ENCODE data around the gene SLC51B.

DNA sequence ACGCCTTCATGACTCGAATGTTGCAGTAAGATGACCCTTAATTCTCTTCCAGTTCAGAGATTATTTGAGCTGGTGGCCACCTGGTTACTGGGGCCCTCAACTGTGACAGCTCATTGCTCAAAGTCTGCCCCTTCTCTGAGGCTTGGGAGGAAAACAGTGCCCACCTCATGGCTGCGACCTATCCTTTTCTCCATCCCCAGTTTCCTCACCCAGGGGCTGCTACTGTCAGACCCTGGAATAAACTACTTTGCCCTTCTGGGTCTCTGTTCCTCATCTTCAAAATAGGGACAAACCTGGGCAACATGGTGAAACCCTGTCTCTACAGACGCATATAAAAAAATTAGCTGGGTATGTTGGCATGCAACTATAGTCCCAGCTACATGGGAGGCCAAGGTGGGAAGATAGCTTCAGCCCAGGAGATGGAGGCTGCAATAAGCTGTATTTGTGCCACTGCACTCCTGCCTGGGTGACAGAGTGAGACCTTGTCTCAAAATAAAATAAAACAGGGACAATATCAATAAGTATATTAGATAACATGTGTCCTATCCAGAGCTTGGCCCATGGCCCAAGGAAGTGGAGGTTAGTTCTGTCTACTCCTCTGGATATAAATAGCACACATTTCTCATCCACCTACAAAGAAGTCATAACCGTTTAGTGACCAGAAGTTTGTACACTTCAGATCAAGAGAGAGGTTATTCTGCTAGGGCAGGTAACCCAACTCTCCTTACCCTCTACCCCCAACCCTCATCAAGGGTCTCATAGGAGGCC lies 24.8 kb downstream of the SLC51B start:
- no peak for TF ChIP-seq POLR2A (IDR thresholded peaks at IDR 0.05; ENCODE audit: low read length)
- TF ChIP-seq, protein P1, sequence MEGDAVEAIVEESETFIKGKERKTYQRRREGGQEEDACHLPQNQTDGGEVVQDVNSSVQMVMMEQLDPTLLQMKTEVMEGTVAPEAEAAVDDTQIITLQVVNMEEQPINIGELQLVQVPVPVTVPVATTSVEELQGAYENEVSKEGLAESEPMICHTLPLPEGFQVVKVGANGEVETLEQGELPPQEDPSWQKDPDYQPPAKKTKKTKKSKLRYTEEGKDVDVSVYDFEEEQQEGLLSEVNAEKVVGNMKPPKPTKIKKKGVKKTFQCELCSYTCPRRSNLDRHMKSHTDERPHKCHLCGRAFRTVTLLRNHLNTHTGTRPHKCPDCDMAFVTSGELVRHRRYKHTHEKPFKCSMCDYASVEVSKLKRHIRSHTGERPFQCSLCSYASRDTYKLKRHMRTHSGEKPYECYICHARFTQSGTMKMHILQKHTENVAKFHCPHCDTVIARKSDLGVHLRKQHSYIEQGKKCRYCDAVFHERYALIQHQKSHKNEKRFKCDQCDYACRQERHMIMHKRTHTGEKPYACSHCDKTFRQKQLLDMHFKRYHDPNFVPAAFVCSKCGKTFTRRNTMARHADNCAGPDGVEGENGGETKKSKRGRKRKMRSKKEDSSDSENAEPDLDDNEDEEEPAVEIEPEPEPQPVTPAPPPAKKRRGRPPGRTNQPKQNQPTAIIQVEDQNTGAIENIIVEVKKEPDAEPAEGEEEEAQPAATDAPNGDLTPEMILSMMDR (IDR thresholded peaks at IDR 0.05), result no peak
- TF ChIP-seq EP300 (IDR thresholded peaks at IDR 0.05), result no peak
- TF ChIP-seq, protein P2, sequence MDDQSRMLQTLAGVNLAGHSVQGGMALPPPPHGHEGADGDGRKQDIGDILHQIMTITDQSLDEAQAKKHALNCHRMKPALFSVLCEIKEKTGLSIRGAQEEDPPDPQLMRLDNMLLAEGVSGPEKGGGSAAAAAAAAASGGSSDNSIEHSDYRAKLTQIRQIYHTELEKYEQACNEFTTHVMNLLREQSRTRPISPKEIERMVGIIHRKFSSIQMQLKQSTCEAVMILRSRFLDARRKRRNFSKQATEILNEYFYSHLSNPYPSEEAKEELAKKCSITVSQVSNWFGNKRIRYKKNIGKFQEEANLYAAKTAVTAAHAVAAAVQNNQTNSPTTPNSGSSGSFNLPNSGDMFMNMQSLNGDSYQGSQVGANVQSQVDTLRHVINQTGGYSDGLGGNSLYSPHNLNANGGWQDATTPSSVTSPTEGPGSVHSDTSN (IDR thresholded peaks at IDR 0.05), result no peak
- TF ChIP-seq FOSB (CRISPR knock-in tag; IDR thresholded peaks at IDR 0.05), result no peak
- no peak for TF ChIP-seq HOXB13 (CRISPR knock-in tag; IDR thresholded peaks at IDR 0.05; ENCODE audit: low read depth)
- no peak for TF ChIP-seq SMC3 (IDR thresholded peaks at IDR 0.05)
- TF ChIP-seq, protein P3, sequence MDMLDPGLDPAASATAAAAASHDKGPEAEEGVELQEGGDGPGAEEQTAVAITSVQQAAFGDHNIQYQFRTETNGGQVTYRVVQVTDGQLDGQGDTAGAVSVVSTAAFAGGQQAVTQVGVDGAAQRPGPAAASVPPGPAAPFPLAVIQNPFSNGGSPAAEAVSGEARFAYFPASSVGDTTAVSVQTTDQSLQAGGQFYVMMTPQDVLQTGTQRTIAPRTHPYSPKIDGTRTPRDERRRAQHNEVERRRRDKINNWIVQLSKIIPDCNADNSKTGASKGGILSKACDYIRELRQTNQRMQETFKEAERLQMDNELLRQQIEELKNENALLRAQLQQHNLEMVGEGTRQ (IDR thresholded peaks at IDR 0.05), result no peak
- TF ChIP-seq, protein P4, sequence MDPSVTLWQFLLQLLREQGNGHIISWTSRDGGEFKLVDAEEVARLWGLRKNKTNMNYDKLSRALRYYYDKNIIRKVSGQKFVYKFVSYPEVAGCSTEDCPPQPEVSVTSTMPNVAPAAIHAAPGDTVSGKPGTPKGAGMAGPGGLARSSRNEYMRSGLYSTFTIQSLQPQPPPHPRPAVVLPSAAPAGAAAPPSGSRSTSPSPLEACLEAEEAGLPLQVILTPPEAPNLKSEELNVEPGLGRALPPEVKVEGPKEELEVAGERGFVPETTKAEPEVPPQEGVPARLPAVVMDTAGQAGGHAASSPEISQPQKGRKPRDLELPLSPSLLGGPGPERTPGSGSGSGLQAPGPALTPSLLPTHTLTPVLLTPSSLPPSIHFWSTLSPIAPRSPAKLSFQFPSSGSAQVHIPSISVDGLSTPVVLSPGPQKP (IDR thresholded peaks at IDR 0.05; ENCODE audit: low read depth, low read length), result no peak
- TF ChIP-seq CEBPB (IDR thresholded peaks at IDR 0.05), result no peak
- TF ChIP-seq HDAC2 (IDR thresholded peaks at IDR 0.05), result no peak
- TF ChIP-seq, protein P5, sequence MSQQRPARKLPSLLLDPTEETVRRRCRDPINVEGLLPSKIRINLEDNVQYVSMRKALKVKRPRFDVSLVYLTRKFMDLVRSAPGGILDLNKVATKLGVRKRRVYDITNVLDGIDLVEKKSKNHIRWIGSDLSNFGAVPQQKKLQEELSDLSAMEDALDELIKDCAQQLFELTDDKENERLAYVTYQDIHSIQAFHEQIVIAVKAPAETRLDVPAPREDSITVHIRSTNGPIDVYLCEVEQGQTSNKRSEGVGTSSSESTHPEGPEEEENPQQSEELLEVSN (IDR thresholded peaks at IDR 0.05; ENCODE audit: borderline replicate concordance, low read depth), result no peak
